Measurements from ENCODE around the gene EHD4.

Gene EHD4

DNA sequence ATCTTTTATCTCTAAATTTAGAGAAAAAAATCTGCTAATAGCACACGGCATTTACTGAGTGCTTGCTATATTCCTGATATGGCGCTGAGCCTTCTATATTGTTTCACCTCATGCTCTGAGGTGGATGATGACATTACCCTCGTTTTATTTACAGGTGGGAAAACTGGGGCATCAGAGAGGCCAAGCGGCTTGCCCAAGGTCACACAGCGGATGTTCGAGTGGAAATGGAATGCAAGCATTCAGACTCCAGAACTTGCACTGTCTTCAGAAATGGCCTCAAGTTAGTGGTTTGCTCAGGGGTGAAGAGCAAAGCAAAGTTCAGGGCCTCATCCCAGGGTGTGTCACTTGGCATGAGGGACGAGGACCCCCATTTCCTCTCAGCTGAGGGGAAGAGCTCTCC is 17.3 kb downstream of the EHD4 start:
- no peak for DNase-seq

DNA sequence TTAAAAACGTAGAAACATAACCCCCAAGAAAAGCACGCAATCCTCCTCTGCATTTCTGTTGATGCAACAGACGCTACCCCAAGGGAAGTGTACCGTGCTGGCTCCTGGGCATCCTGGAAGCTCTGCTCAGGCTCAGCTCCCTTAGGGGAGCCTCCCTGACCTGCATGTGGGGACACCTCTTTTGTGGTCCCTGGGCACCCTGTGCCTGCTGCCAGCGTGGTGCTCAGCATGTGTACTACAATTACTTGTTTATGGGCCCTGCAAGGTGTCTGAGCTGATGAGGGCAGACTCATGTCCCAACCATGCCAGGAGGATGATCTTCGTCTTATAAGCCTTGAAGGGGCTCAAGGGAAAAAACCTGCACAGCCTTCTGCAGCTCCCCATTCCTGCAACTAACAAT is 18.3 kb downstream of the EHD4 start:
- no peak for DNase-seq

DNA sequence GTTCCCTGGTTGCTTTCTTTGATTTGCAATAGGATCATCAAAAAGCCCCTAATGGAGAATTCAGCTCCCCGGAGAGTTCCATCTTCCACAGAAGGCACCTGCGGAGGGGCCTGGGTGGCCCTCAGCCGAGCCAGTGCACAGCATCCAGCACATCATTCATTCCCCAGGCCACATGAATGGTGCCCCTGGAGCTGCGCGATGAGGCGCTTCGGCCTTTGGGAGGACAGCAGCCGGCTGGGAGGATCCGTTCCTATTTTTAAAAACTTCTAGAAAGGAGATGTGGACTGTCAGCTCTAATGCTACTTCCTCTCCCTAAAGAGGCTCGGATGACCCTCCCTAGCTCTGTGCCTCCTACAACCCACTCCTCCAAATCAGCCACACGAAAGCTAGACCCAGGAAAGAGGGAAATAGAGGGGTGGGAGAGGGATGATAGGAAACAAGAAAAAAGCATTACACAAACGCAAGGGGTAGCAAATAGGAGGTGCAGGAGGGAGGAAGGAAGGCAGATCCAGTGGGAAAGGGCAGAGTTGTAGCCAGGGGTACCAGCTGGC is 20.3 kb downstream of the EHD4 start:
- DNase-seq = no peak

DNA sequence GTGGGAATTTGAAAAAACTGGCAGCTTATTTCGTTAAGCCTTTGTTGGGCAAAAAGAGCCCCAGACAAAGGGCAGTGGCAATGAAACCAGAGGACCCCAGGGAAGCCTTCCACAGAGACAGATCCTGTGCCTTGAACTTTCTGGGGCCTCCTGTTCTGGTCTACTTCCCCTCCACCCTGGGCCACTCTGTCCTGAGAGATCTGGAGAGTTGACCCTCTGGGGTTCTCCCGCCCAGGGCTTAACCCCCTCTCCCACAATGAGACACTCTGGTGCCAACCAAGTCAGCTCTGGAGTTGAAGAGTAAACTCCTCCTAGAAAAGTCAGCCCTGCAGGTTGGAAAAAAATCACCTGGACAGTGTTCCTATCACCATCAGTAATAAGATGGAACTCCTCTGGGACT is 20.8 kb downstream of the EHD4 start:
- no peak for DNase-seq

DNA sequence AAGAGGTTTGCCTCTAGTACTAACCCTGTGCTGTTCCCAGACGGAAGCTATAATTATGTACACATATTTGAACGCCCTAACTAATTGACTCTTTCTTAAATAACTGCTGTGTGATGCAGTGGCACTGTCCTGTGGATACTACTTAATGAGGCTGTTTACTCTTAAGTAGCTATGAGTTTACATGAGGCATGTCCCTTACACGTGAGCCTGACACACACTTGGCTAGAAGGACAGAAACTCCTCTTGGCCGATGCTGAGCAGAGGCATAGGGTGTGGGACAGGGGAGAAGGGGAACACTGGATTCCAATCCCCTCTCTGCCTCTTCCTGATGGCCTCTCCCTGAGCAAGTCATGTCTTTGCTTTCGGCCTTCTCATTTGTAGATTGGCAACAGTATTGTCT is 21.9 kb downstream of the EHD4 start:
- DNase-seq = no peak

DNA sequence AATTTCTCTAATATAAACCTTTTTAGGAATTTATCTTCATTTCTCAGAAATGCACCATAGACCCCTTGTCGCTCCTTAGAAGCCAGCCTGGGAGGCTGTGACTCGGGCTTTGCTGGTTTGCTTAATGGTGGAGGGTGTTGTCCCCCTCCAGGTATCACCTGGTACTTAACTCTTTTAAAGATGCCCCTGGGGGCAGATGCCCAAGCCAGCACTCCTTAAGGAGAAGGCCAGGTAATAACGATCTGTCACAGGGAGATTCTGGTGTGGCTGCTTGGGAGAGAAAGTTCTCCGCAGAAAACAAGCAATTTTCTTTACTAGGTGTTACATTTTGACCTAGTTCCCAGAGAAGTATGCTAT is 22.3 kb downstream of the EHD4 start:
- no peak for DNase-seq

DNA sequence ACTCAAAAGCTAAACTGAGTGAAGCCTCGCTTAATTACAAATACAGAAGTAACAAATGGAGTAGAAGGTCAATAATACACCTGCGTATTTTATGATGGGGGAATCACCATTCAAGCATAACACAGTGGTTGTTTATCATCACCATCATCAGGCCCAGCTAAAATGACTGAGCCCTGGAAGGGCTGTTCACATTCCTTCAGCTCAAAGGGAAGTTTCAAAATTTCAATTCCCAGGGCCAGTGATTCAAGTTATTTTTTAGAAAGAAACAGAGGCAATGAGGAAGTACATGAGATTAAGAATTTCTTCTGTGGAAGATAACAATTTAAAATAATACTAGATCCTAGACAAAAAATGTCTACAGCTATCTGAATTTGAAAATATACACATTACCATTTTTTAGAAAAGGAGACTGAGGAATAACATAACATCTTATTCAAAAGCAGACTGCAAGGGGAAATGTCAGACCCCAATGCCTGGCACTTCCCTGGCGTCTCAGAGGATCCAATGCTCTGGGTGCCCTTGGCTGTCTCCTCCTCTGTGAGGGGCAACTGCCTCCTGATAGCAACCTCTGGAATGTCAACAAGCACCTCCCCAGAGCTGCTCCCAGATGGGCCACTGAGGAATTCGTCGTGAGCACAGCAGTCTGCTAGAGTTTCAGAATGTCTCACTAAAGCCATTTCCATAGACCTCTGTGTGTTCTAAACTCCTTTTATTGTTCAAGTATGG is 22.8 kb downstream of the EHD4 start:
- no peak for DNase-seq

DNA sequence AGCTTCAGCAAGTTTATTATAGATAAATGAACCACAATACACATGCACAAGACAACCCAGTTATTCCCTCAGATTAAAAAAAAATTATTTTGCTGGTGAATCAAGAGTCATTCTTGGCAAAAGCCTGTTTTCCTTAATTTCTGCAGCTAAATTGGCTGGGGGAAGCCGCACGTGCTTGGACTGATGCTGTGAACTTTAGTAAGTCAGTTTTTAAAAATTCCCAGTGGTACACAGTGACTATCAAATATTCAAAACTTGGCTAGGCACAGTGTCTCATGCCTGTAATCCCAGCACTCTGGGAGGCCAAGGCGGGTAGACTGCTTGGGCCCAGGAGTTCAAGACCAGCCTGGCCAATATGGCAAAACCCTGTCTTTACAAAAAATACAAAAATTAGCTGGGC is 23.9 kb downstream of the EHD4 start:
- no peak for DNase-seq

DNA sequence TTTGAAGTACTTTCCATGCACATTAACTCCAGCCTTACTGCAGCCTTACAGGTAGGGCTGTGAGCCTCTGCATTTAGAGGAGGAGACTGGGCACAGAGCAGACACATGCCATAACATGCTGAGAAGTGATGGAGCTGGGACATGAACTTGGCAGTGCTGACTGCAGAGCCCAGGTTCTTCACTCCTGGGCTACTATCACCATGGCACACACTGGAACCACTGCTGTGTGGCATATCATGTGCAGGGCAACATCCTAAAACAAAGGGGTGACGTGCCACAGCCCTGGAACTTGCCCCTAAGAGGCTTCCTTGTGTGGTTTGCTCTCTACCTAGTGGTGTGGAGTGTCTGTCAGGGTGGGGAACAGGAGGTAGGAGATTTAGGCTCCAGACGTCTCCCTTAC is 25.4 kb downstream of the EHD4 start:
- DNase-seq = no peak

DNA sequence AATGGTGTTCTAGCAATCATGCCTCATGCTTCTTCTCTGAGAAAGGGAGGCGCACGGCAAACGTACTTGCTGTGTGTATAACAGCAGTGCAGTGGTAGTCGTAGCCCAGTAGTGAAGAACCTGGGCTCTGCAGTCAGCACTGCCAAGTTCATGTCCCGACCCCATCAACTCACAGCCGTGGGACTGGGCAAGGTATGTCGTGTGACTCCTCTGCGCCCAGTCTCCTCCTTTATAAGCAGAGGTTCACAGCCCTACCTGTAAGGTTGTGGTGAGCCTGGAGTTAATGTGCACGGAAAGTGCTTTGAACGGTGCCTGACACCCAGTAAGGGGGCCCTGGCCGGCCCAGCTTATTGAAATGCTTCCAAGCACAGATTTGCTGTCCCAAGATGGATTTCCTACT is 26.6 kb downstream of the EHD4 start:
- DNase-seq = no peak

DNA sequence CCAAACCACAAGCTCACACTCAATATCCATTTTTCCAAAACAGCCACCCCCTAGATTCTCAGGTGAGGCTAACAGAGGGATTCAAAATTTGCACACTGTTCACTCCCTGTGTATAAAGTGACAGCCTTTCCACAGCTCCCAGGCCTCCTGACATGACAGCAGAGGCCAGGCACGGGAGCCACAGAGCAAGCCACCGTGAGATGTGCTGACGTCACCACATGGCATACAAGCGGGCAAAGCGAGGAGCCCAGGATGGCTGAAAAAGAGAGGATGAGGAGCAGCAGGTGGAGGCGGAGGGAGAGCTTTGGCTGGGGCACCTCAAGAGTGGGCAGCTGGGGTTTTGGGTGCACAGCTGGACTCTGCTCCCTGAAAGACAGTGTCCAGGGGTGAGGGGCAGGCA is 27.1 kb downstream of the EHD4 start:
- DNase-seq = no peak

DNA sequence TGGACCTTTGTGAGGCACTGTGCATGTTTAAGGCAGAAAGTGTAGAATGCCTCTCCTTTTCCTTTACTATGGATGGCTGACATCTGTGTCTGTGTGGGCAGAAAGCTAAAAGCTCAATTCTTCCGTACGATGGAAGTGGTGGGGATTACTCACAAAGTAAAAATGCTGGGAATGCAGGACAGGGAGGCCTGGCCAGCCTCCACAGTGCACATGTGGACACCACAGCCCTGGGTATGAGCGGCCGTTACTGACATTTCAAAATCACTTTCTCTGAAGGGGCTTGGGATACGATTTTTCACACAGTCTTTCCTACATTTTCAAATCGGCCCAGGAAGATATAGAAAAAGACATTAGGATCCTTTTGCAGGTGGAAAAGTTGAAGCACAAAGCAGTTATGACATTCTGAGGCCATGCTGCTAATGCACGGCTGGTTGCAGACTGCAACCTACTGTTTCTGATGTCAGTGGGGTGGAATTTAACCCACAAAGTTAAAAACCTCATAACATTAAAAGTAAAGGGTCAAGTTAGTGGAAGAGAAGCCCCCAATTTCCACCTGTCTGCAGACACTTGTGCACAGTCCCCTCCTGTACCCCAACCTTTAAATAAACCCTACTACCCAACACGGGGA is 27.9 kb downstream of the EHD4 start:
- DNase-seq = no peak

DNA sequence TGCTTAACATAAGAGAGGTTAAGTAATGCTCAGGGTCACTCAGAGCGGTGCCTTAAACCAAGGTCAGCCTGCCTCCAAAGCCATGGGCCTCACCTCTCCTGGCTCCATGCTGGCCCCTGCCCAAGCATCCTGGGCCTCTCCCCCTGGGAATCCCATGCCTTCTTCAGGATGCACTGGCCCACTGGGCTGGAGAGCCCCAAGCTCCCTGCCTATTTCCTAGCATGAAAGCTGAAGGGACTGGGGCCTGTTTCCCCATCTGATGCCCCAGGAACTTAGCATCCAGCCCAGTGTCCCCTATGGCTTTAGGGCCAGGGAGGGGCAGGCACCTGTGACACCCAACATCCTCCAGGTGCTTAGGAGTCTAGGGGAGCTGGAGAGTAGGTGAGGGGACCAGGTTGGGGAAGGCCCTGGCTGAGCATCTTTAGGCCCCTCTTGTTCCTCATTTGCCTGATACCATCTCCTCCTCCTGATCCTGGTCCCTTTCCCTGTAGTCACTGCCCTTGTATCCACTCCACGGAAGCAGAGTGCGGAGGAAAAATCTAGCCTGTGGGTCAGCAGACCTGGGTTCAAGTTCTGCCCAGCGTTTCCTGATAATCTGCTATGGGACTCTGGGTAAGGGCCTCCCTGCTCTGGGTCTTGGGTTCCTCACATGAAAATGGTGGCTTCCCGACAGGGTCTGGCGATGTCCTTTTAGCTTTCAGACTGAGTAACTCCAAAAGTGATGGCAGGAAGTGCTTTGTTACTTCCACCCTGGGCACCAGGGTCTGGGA is 28.6 kb downstream of the EHD4 start:
- no peak for DNase-seq

DNA sequence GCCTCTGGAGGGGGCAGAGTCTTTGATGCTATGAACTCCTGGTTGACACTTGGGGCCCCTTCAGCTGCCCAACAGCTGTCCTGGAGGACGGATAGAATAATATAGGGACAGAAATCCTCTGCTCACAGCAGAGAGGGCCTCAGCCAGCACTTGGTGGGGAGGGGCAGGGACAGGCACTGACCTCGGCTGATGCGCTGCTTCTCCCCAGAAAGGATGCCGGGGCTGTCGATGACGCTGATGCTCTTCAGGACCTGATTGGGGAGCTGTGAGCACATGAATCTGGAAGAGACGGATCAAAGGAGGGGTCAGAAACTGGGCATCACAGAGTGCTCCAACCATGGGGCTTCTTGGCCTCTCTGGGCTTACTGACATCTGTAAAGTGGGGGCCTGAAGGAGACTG is 29.5 kb downstream of the EHD4 start:
- no peak for DNase-seq

DNA sequence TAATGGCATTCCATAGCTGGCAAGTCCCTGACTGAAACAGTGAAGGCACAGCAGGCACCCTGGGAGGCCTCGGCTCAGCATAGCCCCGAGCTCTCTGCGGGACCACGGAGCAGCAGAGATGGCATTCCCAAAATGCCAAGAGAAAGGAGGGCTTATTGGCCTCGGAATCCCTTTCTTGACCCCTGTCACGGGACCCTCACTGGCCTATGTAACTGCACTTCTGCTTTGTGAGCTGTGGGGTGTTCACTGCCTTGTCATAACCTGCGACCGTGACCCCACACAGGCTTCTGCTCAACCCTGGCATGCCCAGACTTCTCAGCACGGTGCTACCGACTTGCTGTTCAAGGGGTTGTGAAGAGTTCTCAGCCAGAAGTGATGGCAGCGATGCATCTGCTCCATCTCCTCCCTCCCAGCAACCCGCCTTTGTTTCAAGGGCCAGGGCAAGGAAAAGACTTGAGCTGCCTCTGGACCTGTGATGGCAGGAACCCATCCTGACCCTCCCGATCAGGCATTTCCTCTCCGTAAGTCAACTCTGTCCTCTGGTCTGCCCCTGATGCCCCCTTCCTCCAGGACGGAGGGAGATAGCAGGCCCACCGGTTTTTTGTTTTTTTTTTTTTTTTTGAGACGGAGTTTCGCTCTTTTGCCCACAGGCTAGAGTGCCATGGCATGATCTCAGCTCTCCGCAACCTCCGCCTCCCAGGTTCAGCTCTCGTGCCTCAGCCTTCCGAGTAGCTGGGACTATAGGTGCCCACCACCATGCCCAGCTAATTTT is 30.5 kb downstream of the EHD4 start:
- no peak for DNase-seq

DNA sequence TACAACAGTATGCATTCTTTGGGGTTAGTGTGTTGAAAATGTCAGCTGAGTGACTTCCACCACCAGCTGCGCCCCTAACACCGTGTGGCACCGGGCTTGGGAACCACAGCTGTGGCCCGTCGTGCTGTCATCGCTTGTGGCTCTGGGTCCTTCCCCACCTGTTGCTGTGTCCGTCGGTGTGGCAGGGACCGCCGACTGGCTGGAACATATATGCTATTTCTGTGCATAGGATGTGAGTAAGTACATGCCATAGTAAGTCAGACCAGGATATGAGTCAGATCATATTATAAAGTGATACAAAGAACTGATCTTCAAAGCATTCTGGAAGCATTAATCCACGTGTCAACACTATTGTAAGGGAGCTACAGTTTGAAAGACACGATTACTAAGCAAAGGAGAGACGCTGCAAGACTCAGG is 31.9 kb downstream of the EHD4 start:
- DNase-seq = no peak

DNA sequence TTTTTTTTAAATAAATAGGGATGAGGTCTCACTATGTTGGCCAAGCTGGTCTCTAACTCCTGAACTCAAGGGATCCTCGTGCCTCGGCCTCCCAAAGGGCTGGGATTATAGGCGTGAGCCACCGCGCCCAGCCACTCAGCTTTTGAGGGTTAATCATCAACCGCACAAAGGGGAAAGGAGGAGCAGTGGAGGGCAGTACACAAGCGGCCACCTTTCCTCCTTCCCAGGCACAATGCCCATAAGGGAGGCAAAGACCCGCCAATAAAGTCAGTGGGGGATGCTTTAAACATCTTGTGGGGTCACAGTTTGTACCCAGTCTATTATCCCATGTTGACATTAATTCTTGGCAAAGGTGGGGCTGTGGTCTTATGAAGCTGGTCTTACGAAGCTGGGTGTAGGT is 32.4 kb downstream of the EHD4 start:
- no peak for DNase-seq

DNA sequence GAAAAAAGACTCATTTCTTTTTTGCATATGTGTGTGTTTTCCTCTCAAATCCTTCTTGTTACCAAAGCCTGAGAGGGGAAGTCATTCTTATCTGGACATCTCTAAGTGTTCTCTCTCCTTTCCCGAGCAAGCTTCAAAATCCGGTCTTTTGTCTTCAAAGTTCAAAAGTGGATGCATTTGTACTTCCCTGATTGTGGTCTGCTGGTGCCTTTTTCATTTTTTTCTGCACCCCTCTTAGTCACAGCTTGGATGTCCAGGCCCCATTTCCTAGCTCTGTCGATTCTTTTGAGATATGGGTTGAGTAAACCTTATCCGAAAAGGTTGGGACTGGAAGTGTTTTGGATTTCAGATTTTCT is 34.8 kb downstream of the EHD4 start:
- no peak for DNase-seq

DNA sequence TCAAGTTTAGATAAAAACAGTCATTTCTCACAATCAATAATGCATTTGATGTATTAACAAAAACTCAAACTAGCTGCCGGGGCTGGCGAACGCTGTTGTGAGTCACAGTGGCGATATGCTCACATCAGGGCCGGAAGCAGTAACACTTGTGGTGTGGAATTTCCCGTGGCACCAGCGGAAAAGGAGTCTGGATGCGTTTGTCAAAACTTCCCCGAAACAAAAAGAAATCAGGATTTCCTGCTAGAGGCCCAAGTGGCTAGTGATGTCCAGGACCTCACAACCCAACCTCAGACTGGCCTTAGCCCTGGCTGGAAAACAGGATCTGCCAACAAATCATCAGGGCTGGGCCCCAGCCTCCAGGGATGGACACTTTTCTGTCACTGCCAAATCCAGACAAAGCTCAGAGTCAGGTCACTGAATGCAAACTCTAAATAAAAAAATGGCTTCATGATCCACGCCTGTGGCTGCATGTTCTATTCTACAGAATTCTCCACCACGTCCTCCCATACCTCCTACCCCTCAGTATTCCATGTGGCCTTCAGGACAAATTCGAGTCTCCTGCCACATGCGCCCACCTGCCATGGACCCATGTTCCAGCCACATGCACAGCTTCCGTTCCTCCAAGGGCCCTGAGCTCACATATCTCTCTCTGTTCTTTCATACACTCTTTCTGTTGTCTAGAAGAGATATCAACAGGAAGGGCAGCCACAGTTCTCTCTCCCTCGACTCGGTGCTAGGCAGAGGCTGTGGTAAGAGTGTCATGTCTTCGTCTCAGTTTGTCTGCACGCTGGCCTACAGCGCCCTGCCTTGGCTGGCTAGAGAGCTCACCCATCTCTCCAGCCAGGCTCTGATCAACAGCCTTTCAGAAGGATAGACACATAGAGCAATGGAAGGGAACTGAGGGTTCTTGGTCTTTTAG is 35.4 kb downstream of the EHD4 start:
- no peak for DNase-seq

DNA sequence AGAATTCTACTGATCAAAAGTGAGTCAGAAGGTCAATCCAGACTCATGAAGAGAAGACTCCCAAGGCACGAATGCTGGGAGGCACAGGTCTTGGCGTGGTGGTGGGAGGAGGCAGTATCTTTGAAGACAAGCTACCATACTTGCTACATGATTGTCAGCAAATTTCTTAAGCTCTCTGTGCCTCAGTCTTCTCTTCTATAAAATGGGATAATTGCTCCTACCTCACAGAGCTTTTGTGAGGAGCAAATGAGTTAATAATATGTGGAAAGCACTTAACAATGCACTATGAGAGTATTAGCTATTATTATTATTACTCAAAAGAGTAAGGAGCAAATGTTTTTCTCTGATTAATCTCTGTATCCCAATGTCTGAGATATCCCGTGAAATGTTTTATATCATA is 36.2 kb downstream of the EHD4 start:
- no peak for DNase-seq

DNA sequence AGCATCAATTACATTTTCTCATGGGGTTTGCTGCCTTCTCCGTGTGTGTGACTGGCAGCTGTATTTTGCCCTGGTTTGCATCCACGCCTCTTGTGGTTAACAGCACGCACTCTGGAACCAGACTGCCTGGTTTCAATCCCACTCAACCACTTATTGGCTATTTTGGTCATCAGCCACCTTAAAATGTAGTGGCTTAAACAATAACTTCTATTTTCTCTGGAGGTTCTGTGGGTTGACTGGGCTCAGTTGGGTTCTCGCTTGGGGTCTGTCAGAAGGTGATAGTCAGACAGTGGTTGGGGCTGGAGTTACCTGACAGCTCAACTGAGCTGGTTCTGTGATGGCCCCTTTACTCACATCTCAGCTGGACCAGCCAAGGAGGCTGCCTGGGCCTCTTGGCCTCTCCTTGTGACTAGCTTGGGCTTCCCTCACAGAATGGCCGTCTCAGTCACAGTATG is 36.8 kb downstream of the EHD4 start:
- DNase-seq = no peak

DNA sequence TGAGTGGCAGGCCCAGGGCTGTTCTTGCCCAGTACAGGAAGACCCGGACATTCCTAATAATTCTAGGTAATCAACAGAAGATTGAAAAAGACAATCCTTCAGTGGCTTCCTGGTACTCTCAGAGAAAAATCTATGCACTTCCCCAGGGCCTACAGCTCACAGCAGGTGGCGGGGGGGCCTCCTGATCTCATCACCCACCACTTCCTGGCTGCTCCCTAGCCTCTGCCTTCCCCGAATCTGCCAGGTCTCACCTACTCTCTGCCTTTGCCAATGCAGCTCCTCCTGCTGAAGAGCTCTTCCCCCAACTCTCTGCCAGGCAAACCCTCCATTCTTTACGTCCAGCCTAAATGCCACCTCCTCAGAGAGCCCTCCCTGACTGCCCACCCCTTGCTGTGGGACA is 37.5 kb downstream of the EHD4 start:
- no peak for DNase-seq
